GM06990 (cell line): ENCODE data around the gene CCDC85A.

Source experiments
- DNase-seq: peaks from one replicate; pipeline ENCODE4 v3.0.0-alpha.2; 2011; ENCODE audit not compliant: insufficient read length; ENCODE audit errors: extremely low read depth
- H3K27me3 ChIP-seq: replicated peaks from 2 replicates; pipeline ENCODE4 v1.6.0; 2011; ENCODE audit warnings: low read length; ENCODE audit not compliant: control insufficient read depth, insufficient read depth
- H3K36me3 ChIP-seq: 2 replicates; pipeline ENCODE4 v1.5.1; 2011; ENCODE audit warnings: low read length; ENCODE audit not compliant: control insufficient read depth, insufficient read depth
- H3K4me3 ChIP-seq: replicated peaks from 2 replicates; pipeline ENCODE4 v1.5.1; 2011; ENCODE audit warnings: low read depth, mild to moderate bottlenecking, control low read depth, low read length
- TF ChIP-seq, protein P1 (sequence below): IDR thresholded peaks from 2 replicates; pipeline ENCODE4 v1.5.1; 2011; ENCODE audit warnings: low read length, control low read depth, mild to moderate bottlenecking, inconsistent platforms; ENCODE audit not compliant: insufficient read depth, poor library complexity, severe bottlenecking

Gene CCDC85A

GRCh38 chr2:56262241-56262640 lies 78.5 kb downstream of the CCDC85A start:
- no peaks in the 10 kb centered on the region for H3K27me3 ChIP-seq
- TF ChIP-seq, protein P1, sequence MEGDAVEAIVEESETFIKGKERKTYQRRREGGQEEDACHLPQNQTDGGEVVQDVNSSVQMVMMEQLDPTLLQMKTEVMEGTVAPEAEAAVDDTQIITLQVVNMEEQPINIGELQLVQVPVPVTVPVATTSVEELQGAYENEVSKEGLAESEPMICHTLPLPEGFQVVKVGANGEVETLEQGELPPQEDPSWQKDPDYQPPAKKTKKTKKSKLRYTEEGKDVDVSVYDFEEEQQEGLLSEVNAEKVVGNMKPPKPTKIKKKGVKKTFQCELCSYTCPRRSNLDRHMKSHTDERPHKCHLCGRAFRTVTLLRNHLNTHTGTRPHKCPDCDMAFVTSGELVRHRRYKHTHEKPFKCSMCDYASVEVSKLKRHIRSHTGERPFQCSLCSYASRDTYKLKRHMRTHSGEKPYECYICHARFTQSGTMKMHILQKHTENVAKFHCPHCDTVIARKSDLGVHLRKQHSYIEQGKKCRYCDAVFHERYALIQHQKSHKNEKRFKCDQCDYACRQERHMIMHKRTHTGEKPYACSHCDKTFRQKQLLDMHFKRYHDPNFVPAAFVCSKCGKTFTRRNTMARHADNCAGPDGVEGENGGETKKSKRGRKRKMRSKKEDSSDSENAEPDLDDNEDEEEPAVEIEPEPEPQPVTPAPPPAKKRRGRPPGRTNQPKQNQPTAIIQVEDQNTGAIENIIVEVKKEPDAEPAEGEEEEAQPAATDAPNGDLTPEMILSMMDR = no peak
- no peak for DNase-seq

DNA sequence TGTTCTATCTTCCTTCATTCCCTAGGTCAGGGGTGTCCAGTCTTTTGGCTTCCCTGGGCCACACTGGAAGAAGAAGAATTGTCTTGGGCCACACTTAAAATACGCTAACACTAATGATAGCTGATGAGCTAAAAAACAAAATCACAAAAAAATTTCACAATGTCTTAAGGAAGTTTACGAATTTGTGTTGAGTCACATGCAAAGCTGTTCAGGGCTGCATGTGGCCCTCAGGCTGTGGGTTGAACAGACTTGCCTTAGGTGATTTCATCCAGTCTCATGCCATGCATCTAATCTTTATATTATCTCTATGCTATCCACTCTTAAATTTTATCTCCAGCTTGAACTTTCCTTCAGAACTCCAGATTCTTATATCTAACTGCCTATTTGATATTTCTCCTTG lies 80.1 kb downstream of the CCDC85A start:
- H3K36me3 ChIP-seq = no peaks in the 10 kb centered on the region
- H3K27me3 ChIP-seq = no peaks in the 10 kb centered on the region
- TF ChIP-seq, protein P1 = no peak
- DNase-seq = no peak
- H3K4me3 ChIP-seq = no peak overlapping the region

More at GRCh38 chr2:56262241-56262640, 78.5 kb downstream of the CCDC85A start:
- Histone ChIP-seq H3K4me3 (no peak overlapping the region), H3K36me3 (no peaks in the 10 kb centered on the region)

GRCh38 chr2:56266761-56267414 lies 83.1 kb downstream of the CCDC85A start:
- Histone ChIP-seq H3K4me3 (no peak overlapping the region), H3K36me3 (no peaks in the 10 kb centered on the region), H3K27me3 (no peaks in the 10 kb centered on the region)
- TF ChIP-seq, protein P1 = no peak
- DNase-seq = no peak

DNA sequence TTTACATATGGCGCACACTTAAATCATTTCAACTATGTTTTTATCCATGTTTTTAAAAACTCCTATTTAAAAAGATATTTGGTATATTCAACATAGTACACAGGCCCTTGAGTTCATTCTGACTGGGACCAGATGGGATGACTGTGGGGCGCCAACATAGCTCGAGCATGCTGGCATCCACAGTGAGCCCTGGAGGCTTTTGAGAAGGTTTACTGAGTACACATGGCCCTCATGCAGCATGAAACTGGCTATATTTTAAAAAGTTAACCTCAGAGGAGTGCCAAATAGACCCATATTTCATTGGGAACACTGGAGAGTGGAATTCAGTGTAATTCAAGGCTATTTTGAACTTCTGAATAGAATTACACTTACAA lies 83.6 kb downstream of the CCDC85A start:
- no peak overlapping the region for H3K4me3 ChIP-seq
- TF ChIP-seq, protein P1 = no peak
- no peak for DNase-seq
- H3K36me3 ChIP-seq = no peaks in the 10 kb centered on the region
- H3K27me3 ChIP-seq = no peaks in the 10 kb centered on the region

DNA sequence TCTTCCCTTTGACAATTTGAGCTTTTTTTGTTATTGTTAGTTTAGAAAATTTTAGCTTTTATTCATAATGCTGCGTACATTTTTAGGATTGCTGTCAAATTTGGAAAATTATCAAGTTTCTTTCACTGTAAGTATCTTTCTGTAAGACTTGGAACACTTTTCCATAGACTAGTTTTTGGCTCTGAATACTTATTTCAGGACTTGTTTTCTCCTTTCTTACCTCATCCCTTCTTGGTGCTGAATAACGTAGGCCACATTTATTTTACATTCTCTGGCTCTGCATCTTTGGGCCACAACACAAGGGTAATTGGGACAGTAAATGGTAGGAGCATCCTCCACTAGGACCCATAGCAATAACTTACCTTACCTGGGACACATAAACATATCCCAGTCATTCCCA lies 85.1 kb downstream of the CCDC85A start:
- Histone ChIP-seq H3K27me3 (no peaks in the 10 kb centered on the region), H3K4me3 (no peak overlapping the region), H3K36me3 (no peaks in the 10 kb centered on the region)
- TF ChIP-seq, protein P1 = no peak
- DNase-seq = no peak

DNA sequence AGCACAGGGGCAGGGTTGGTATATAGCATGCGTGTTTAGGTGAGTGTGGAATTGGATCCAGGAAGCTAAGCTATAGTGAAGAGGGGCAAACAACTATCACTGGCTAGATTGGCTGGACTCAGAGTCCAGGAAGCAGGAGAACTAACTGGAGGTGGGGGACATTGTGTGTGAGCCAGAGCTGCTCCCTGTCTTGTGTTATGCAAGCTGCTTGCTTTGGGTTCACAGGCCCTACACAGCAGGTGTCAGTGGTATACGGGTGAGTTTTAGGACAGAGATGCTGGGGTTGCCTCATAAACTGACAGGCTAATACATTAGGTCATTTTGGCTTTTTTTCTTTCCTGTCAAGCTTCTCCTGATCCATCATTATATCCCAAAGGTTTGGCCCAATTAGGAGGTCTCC lies 87.5 kb downstream of the CCDC85A start:
- H3K36me3 ChIP-seq = no peaks in the 10 kb centered on the region
- DNase-seq = no peak
- H3K27me3 ChIP-seq = no peaks in the 10 kb centered on the region
- TF ChIP-seq, protein P1 = no peak
- no peak overlapping the region for H3K4me3 ChIP-seq
